Smooth muscle cell (in vitro differentiated cells): Measurements from ENCODE around the gene HOXC11. TPM values are rescaled to one million over a fixed set of nuclear protein-coding genes. Genes with fewer than 3 reads are reported as not detected.

Source experiments
- DNase-seq: peaks from one replicate; lab custom pipeline; 2025; ENCODE audit not compliant: unreplicated experiment; lab: John Stamatoyannopoulos, UW
- H2AFZ ChIP-seq: fragments of 200-600 bp; sonication (generic); 2 replicates; pipeline ENCODE4 v1.6.0; 2016; ENCODE audit warnings: antibody characterized with exemption, low read depth, mild to moderate bottlenecking
- H3F3A ChIP-seq: fragments of 200-600 bp; sonication (generic); 2 replicates; pipeline ENCODE4 v1.6.0; 2017; ENCODE audit warnings: antibody characterized with exemption, low read depth
- H3K27ac ChIP-seq: fragments of 200-600 bp; sonication (generic); 2 replicates; pipeline ENCODE4 v1.5.1; 2016; ENCODE audit warnings: low read depth, mild to moderate bottlenecking
- H3K27me3 ChIP-seq: fragments of 200-600 bp; sonication (generic); 2 replicates; pipeline ENCODE4 v1.6.1; 2016; ENCODE audit warnings: low read depth, mild to moderate bottlenecking
- H3K36me3 ChIP-seq: fragments of 200-600 bp; sonication (generic); 2 replicates; pipeline ENCODE4 v1.5.1; 2016; ENCODE audit warnings: low read depth
- H3K4me1 ChIP-seq: fragments of 200-600 bp; sonication (generic); 2 replicates; pipeline ENCODE4 v1.5.1; 2016; ENCODE audit warnings: low read depth
- H3K4me2 ChIP-seq: fragments of 200-600 bp; sonication (generic); 2 replicates; pipeline ENCODE4 v1.6.0; 2016; ENCODE audit warnings: mild to moderate bottlenecking
- H3K4me3 ChIP-seq: fragments of 200-600 bp; sonication (generic); 2 replicates; pipeline ENCODE4 v1.5.1; 2016; ENCODE audit warnings: mild to moderate bottlenecking
- H3K79me2 ChIP-seq: fragments of 200-600 bp; sonication (generic); 2 replicates; pipeline ENCODE4 v1.6.0; 2016; ENCODE audit warnings: low read depth, mild to moderate bottlenecking
- H3K9ac ChIP-seq: fragments of 200-600 bp; sonication (generic); 2 replicates; pipeline ENCODE4 v1.6.0; 2016; ENCODE audit warnings: low read depth
- H3K9me3 ChIP-seq: fragments of 200-600 bp; sonication (generic); replicated peaks from 2 replicates; pipeline ENCODE4 v1.5.1; 2016; ENCODE audit warnings: low read depth
- H4K20me1 ChIP-seq: fragments of 200-600 bp; sonication (generic); 2 replicates; pipeline ENCODE4 v1.6.0; 2016; ENCODE audit warnings: low read depth
- WGBS: methylation state at CpG from one replicate; pipeline ENCODE4 v1.1.7; 2016; ENCODE audit warnings: low lambda C conversion rate; 5-methylcytosine and 5-hydroxymethylcytosine counted together
- polyA plus RNA-seq: library from polyadenylated mRNA; unstranded; fragments of >200 nt; fragmentation: Nextera tagmentation; extraction: Ambion mirVana; gene quantifications from 2 replicates; pipeline ENCODE4 v1.2.1, GENCODE V29; 2016
- total RNA-seq: library from RNA; depleted of rRNA; stranded (reverse); fragments of >200 nt; gene quantifications from 2 replicates; pipeline ENCODE4 v1.2.3, GENCODE V29; 2014
- TF ChIP-seq, protein P1 (sequence below): fragments of 200-600 bp; sonication (generic); IDR thresholded peaks from 2 replicates; pipeline ENCODE4 v1.5.1; 2017; ENCODE audit warnings: borderline replicate concordance, mild to moderate bottlenecking, antibody characterized with exemption; ENCODE audit not compliant: insufficient read depth, poor library complexity, severe bottlenecking

HOXC11 gene
- total and polyA plus RNA-seq, 2 experiments from 2014 or later: 0.23 to 0.27 TPM

- Histone ChIP-seq H3F3A (no peaks in the 10 kb centered on the region), H3K4me1 (no peaks in the 10 kb centered on the region), H3K4me2 (peak overlapping the region; percentile 84), H3K27ac (no peak overlapping the region), H4K20me1 (no peaks in the 10 kb centered on the region), H3K27me3 (peaks cover 98% of the 10 kb centered on the region), H3K4me3 (peak overlapping the region; percentile 46), H3K9ac (no peak overlapping the region), H3K9me3 (no peaks in the 10 kb centered on the region), H3K79me2 (no peaks in the 10 kb centered on the region), H3K36me3 (no peaks in the 10 kb centered on the region), H2AFZ (peak overlapping the region; percentile 82)
- DNase-seq: peak; percentile 71
- TF ChIP-seq, protein P1, sequence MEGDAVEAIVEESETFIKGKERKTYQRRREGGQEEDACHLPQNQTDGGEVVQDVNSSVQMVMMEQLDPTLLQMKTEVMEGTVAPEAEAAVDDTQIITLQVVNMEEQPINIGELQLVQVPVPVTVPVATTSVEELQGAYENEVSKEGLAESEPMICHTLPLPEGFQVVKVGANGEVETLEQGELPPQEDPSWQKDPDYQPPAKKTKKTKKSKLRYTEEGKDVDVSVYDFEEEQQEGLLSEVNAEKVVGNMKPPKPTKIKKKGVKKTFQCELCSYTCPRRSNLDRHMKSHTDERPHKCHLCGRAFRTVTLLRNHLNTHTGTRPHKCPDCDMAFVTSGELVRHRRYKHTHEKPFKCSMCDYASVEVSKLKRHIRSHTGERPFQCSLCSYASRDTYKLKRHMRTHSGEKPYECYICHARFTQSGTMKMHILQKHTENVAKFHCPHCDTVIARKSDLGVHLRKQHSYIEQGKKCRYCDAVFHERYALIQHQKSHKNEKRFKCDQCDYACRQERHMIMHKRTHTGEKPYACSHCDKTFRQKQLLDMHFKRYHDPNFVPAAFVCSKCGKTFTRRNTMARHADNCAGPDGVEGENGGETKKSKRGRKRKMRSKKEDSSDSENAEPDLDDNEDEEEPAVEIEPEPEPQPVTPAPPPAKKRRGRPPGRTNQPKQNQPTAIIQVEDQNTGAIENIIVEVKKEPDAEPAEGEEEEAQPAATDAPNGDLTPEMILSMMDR: peak; percentile 94
- WGBS: 9% methylated on average over 39 of the region's 39 CpGs
These were observed 33.1 kb downstream of the HOXC11 start for GRCh38 chr12:54005853-54006558.

DNA sequence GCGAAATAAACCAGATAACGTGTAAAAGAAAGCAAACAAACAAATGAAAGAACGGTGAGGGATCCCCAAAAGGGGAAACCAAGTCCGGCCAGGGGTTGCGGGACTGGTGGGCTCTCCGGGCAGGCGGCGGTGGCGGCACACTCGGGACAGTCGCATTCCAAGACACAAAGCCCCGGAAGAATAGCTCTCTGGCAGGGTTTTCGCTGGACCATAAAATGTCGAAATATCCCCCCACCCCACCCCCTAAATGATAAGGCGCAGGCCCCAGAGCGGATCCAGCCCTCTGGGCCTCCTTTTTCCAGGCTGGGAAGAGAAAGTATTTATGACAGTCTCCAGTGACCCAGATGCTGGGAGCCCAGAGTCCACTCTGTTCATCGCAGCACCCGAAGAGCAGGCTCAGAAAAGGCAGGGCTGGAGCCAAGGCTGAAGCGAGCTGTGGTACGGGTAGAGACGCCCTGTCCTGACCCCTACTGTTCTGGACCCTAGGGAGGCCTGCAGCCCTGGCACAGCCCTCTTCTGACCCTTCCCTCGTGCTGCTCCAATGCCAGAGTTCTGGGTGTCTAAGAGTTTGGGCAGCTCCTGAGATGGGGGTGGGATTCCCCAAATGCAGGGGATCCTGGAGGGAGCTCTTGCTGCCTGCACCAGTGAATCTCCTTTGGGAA lies 33.8 kb downstream of the HOXC11 start:
- Histone ChIP-seq H3K36me3 (no peaks in the 10 kb centered on the region), H3K79me2 (no peaks in the 10 kb centered on the region), H2AFZ (peak overlapping the region; percentile 82), H3K4me2 (peak overlapping the region; percentile 84), H3K9me3 (no peaks in the 10 kb centered on the region), H3K4me3 (peak overlapping the region; percentile 46), H3K9ac (no peak overlapping the region), H3K27ac (no peak overlapping the region), H3K4me1 (no peaks in the 10 kb centered on the region), H4K20me1 (no peaks in the 10 kb centered on the region), H3K27me3 (peaks cover 98% of the 10 kb centered on the region), H3F3A (no peaks in the 10 kb centered on the region)
- DNase-seq: no peak
- TF ChIP-seq, protein P1: no peak
- 32% methylated on average over 22 of the region's 22 CpGs for WGBS

GRCh38 chr12:54007538-54008259 lies 34.8 kb downstream of the HOXC11 start:
- H3K4me2 ChIP-seq: no peak overlapping the region
- peaks cover 98% of the 10 kb centered on the region for H3K27me3 ChIP-seq
- no peaks in the 10 kb centered on the region for H3F3A ChIP-seq
- no peaks in the 10 kb centered on the region for H3K36me3 ChIP-seq
- H3K79me2 ChIP-seq: no peaks in the 10 kb centered on the region
- no peaks in the 10 kb centered on the region for H3K9me3 ChIP-seq
- no peak overlapping the region for H3K4me3 ChIP-seq
- no peak overlapping the region for H3K27ac ChIP-seq
- H2AFZ ChIP-seq: no peak overlapping the region
- H3K4me1 ChIP-seq: no peaks in the 10 kb centered on the region
- 42% methylated on average over 2 of the region's 2 CpGs for WGBS
- TF ChIP-seq, protein P1: no peak
- DNase-seq: no peak
- H4K20me1 ChIP-seq: no peaks in the 10 kb centered on the region
- no peak overlapping the region for H3K9ac ChIP-seq
